HG03103 (cell line): Measurements from ENCODE around the gene ZNF681.
"Not testable (repeated sequence)": the region's sequence is repeated elsewhere in the genome, so short reads cannot be mapped to it uniquely, and the experiment has no call there.

Experiments used
- ATAC-seq: cut with Tn5 transposase; IDR thresholded peaks from one replicate; pipeline ENCODE4 v1.9.1; 2021; ENCODE audit warnings: low read depth; ENCODE audit not compliant: unreplicated experiment

Gene ZNF681

DNA sequence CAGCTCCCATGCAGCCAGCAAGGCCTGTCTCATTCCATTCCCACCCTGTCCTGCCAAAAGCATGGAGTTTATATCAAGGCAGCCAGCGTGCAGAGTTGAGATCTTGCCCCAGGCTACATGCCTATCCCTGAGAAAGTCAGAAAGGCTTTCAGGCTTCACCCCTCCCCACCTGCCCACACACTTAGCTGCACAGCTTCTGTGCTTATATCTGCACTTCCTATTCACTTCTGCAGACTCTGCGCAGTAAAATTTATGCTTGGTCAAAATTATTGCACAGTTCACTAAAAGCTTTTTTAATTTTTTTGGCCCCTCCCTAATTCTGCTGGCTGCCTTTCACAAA is 59.2 kb downstream of the ZNF681 start:
- no peak for ATAC-seq

DNA sequence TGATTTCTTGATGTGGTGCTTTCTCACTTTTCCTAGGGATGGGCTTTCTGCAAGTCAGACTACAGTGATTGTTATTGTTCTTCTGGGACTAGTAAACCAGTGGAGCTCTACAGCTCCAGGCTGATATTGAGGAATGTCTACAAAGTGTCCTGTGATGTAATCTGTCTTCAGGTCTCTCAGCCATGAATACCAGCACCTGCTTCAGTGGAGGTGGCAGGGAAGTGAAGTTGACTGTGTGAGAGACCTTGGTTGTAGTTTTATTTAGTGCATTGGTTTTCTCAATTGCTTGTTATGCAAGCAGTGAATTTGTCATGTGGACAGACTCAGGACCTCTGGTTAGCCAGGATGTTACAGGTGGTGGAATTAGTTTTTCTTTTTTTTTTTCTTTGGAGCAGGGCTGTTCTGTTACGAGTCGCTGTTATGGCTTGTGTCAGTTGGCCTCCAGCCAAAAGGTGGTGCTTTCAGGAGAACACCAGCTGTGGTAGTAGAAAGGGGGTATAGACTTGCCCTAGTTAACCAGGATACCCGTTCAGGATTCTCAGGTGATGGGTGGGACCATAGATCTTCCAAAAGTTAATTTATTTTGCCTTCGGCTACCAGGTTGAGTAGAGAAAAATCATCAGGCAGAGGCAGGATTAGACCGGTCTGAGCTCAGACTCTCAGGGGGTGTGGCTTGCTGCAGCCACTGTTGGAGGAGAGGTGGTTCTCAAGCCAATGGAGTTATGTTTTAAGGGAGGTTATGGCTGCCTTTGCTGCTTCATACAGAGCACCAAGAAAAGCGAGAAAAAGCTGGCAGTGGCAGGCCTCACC is 59.8 kb downstream of the ZNF681 start:
- no peak for ATAC-seq

DNA sequence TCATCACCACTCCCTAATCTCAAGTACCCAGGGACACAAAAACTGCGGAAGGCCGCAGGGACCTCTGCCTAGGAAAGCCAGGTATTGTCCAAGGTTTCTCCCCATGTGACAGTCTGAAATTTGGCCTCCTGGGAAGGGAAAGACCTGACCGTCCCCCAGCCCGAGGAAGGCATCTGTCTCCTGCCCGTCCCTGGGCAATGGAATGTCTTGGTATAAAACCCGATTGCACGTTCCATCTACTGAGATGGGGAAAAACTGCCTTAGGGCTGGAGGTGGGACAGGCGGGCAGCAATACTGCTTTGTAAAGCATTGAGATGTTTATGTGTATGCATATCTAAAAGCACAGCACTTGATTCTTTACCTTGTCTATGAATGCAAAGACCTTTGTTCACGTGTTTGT is 65.8 kb downstream of the ZNF681 start:
- not testable (repeated sequence) for ATAC-seq
